ENCODE data around the gene MATN4.

Gene MATN4

DNA sequence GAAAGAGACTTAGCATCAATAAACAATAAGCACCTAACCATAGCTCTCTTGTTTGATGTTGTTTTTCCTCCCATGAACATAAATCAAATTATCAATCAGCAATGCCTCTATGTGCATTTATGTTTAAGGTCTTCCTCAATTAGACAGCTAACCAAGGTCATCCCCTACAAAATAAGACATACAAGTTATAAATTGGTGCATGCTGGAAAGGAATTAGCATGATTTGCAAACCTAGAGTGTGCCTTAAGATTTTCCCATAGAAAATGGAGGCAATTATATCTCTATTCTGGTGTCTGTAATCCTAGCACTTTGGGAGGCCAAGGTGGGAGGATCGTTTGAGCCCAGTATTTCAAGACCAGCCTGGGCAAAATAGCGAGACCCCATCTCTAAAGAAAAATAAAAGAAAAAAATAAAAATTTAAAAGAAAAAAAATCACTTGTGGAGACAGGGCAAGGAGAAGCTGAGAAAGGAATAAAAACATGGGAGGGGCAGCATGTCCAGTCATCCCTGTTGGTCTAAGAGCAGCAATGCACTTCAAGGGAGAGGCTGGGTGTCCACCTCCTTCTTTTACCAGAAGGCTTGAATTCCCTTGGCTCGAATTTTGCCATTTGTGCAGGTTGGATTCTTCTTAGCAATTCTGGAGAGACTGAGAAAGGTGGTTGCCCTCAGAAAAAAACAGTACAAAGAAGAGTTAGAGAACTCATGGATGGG lies 44.4 kb downstream of the MATN4 start:
- no peak overlapping the region for H3K27ac ChIP-seq (ENCODE audit: low read length)
- H3K4me3 ChIP-seq (ENCODE audit: low read length in 2 of 2), result no peak overlapping the region
- no peak overlapping the region for H3K9ac ChIP-seq (ENCODE audit: low read length in 2 of 2)
- peaks cover 0 to 6% of the 10 kb centered on the region in 2 donors for H3K27me3 ChIP-seq (ENCODE audit: control insufficient read depth in 1 of 2, insufficient read depth in 2 of 2, low read length in 2 of 2)
- no peaks in the 10 kb centered on the region for H3K4me1 ChIP-seq (ENCODE audit: control insufficient read depth, insufficient read depth, low read length)
- H3K36me3 ChIP-seq (ENCODE audit: control insufficient read depth in 2 of 2, insufficient read depth in 2 of 2, low read length in 2 of 2), result no peaks in the 10 kb centered on the region
- no peaks in the 10 kb centered on the region for H3K9me3 ChIP-seq (ENCODE audit: control insufficient read depth in 2 of 2, low read length in 2 of 2)

- Histone ChIP-seq H3K4me3 (ENCODE audit: low read length in 2 of 2) (no peak overlapping the region), H3K27ac (ENCODE audit: low read length) (no peak overlapping the region), H3K4me1 (ENCODE audit: control insufficient read depth, insufficient read depth, low read length) (peaks cover 5% of the 10 kb centered on the region)
Measured at GRCh38 chr20:45258664-45259063, 49.4 kb downstream of the MATN4 start.

GRCh38 chr20:45258259-45258658 lies 49.8 kb downstream of the MATN4 start:
- H3K9me3 ChIP-seq (ENCODE audit: control insufficient read depth in 2 of 2, low read length in 2 of 2), result no peaks in the 10 kb centered on the region
- H3K4me1 ChIP-seq (ENCODE audit: control insufficient read depth, insufficient read depth, low read length), result peaks cover 5% of the 10 kb centered on the region
- peaks cover 0 to 9% of the 10 kb centered on the region in 2 donors for H3K27me3 ChIP-seq (ENCODE audit: control insufficient read depth in 1 of 2, insufficient read depth in 2 of 2, low read length in 2 of 2)
- H3K9ac ChIP-seq (ENCODE audit: low read length in 2 of 2), result no peak overlapping the region
- H3K27ac ChIP-seq (ENCODE audit: low read length), result no peak overlapping the region
- no peak overlapping the region for H3K4me3 ChIP-seq (ENCODE audit: low read length in 2 of 2)
- no peaks in the 10 kb centered on the region for H3K36me3 ChIP-seq (ENCODE audit: control insufficient read depth in 2 of 2, insufficient read depth in 2 of 2, low read length in 2 of 2)

More at GRCh38 chr20:45258664-45259063, 49.4 kb downstream of the MATN4 start:
- Histone ChIP-seq H3K9ac (ENCODE audit: low read length in 2 of 2) (no peak overlapping the region), H3K9me3 (ENCODE audit: control insufficient read depth in 2 of 2, low read length in 2 of 2) (no peaks in the 10 kb centered on the region), H3K27me3 (ENCODE audit: control insufficient read depth in 1 of 2, insufficient read depth in 2 of 2, low read length in 2 of 2) (peaks cover 0 to 5% of the 10 kb centered on the region in 2 donors), H3K36me3 (ENCODE audit: control insufficient read depth in 2 of 2, insufficient read depth in 2 of 2, low read length in 2 of 2) (no peaks in the 10 kb centered on the region)

DNA sequence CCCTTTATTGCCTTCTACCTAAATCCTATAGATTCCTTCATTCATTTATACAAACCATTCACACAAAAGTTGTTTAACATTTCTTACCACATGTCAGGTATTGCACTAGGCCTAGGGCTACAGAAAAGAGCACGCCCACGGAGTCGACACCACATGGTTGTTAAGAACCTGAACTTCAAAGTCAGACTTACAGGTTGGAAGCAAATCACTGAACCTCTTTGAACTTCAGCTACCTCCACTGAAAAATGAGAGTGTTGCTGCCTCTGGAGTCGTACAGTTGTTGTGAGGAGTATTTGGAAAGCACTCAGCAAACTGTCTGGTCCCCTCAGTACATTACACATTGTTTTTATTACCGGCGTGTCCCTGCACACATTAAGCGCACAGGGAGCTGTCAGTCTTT lies 50.4 kb downstream of the MATN4 start:
- Histone ChIP-seq H3K27ac (ENCODE audit: low read length) (no peak overlapping the region), H3K4me3 (ENCODE audit: low read length in 2 of 2) (no peak overlapping the region), H3K27me3 (ENCODE audit: control insufficient read depth in 1 of 2, insufficient read depth in 2 of 2, low read length in 2 of 2) (peaks cover 0 to 9% of the 10 kb centered on the region in 2 donors), H3K9me3 (ENCODE audit: control insufficient read depth in 2 of 2, low read length in 2 of 2) (no peaks in the 10 kb centered on the region), H3K36me3 (ENCODE audit: control insufficient read depth in 2 of 2, insufficient read depth in 2 of 2, low read length in 2 of 2) (no peaks in the 10 kb centered on the region), H3K9ac (ENCODE audit: low read length in 2 of 2) (no peak overlapping the region), H3K4me1 (ENCODE audit: control insufficient read depth, insufficient read depth, low read length) (peaks cover 5% of the 10 kb centered on the region)

DNA sequence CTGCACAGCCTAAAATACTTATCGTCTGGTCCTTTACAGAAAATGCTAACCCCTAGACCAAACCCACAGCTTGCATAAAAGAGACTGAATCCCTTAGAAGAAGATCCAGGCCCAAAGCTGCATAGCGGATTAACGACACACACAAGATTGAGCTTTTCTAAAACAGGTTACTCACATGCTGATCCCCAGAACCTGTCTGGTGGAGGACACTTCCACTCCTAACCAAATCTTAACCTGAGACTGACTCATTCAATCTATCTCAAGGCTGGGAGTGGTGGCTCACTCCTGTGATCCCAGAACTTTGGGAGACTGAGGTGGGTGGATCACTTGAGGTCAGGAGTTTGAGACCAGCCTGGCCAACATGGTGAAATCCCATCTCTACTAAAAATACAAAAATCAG lies 50.9 kb downstream of the MATN4 start:
- Histone ChIP-seq H3K27ac (ENCODE audit: low read length) (no peak overlapping the region), H3K4me1 (ENCODE audit: control insufficient read depth, insufficient read depth, low read length) (peaks cover 5% of the 10 kb centered on the region), H3K9me3 (ENCODE audit: control insufficient read depth in 2 of 2, low read length in 2 of 2) (no peaks in the 10 kb centered on the region), H3K36me3 (ENCODE audit: control insufficient read depth in 2 of 2, insufficient read depth in 2 of 2, low read length in 2 of 2) (no peaks in the 10 kb centered on the region), H3K4me3 (ENCODE audit: low read length in 2 of 2) (no peak overlapping the region), H3K27me3 (ENCODE audit: control insufficient read depth in 1 of 2, insufficient read depth in 2 of 2, low read length in 2 of 2) (peaks cover 0 to 12% of the 10 kb centered on the region in 2 donors), H3K9ac (ENCODE audit: low read length in 2 of 2) (no peak overlapping the region)

DNA sequence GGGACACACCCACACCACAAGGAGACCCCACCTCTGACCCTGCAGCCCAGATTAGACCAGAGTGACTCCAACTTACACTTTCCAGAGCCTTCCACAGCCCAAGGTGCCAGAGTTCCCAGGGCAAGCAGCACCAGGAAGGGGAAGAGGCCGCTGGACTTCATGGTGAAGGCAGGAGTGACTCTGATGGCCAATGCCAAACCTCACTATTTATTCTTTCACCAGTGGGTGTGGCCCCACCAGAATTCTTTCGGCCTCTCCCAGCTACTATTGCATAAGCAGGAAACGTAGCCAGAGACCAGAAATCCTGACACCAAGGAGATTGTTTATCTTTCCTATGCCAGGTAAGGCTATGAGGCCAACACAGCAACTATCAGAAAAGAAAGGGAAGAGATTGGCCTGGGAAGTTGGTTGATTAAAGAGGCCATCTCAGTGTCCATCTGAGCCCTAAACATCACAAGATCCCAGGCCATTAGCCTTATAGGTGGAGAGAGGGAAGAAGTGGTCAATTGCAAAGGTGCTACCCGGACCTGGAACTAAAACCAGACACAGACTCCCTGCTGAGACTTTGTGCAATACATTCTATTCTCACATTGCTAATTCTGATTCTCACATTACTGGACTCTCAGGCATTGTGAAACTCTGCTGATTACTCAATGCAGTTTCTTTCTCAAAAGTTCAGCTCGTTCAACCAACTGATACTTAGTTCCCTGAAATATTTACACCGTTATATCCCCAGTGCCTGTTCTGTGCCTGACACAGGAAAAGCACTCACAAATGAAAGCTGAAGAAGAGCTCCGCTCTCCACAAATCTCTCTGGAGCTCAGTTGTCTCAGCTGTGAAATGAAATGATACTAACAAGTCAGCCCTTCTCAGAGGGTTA lies 53.5 kb downstream of the MATN4 start, which contains the start of gene SLPI:
TSS of gene SLPI (minus strand) at position 182 of the 880 bp plus-strand sequence. CDS start at position 161, 21 bp downstream.
- Histone ChIP-seq H3K36me3 (ENCODE audit: control insufficient read depth in 2 of 2, insufficient read depth in 2 of 2, low read length in 2 of 2) (no peaks in the 10 kb centered on the region), H3K4me1 (ENCODE audit: control insufficient read depth, insufficient read depth, low read length) (peaks cover 5% of the 10 kb centered on the region), H3K27me3 (ENCODE audit: control insufficient read depth in 1 of 2, insufficient read depth in 2 of 2, low read length in 2 of 2) (peaks cover 0 to 10% of the 10 kb centered on the region in 2 donors), H3K4me3 (ENCODE audit: low read length in 2 of 2) (peak within 1 kb of the TSS in 1 of 2 donors; percentile 40), H3K9ac (ENCODE audit: low read length in 2 of 2) (no peak within 1 kb of the TSS), H3K27ac (ENCODE audit: low read length) (no peak within 1 kb of the TSS), H3K9me3 (ENCODE audit: control insufficient read depth in 2 of 2, low read length in 2 of 2) (no peaks in the 10 kb centered on the region)

GRCh38 chr20:45253261-45253660 lies 54.8 kb downstream of the MATN4 start:
- H3K27ac ChIP-seq (ENCODE audit: low read length), result no peak overlapping the region
- H3K4me1 ChIP-seq (ENCODE audit: control insufficient read depth, insufficient read depth, low read length), result peaks cover 5% of the 10 kb centered on the region
- no peaks in the 10 kb centered on the region for H3K9me3 ChIP-seq (ENCODE audit: control insufficient read depth in 2 of 2, low read length in 2 of 2)
- no peak overlapping the region for H3K4me3 ChIP-seq (ENCODE audit: low read length in 2 of 2)
- H3K36me3 ChIP-seq (ENCODE audit: control insufficient read depth in 2 of 2, insufficient read depth in 2 of 2, low read length in 2 of 2), result no peaks in the 10 kb centered on the region
- no peak overlapping the region for H3K9ac ChIP-seq (ENCODE audit: low read length in 2 of 2)
- H3K27me3 ChIP-seq (ENCODE audit: control insufficient read depth in 1 of 2, insufficient read depth in 2 of 2, low read length in 2 of 2), result peaks cover 0 to 9% of the 10 kb centered on the region in 2 donors

DNA sequence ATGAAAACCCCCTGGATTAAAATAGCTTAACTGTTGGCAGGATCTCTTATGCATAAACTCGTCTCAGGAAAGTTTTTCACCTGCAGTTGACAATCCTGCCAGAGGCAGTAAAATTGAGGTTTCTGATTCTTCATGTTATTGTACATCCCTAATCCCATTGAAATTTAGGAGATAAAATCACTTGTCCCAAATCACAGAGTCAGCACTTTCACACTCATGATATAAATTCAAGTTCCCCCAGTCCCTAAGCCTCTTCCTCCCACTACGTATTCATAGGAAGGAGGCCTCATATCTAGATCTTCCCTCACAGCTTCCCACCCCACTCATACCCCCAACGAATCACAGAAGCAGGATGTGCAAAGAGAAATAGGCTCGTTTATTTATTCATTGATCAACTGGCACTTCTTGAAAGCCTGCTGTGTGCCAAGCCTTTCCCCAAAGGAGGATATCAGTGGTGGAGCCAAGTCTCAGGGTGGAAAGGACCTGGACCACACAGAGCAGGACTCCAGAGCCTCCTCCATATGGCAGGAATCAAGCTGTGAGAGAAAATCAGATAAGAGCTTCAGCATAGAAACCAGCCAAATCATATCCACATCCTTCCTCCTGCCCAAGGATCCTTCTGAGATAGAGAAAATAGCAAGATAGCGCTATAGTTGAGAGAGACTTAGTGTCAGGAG lies 56.1 kb downstream of the MATN4 start:
- no peak overlapping the region for H3K4me3 ChIP-seq (ENCODE audit: low read length in 2 of 2)
- H3K27ac ChIP-seq (ENCODE audit: low read length), result no peak overlapping the region
- H3K4me1 ChIP-seq (ENCODE audit: control insufficient read depth, insufficient read depth, low read length), result peaks cover 5% of the 10 kb centered on the region
- no peaks in the 10 kb centered on the region for H3K9me3 ChIP-seq (ENCODE audit: control insufficient read depth in 2 of 2, low read length in 2 of 2)
- peaks cover 0 to 9% of the 10 kb centered on the region in 2 donors for H3K27me3 ChIP-seq (ENCODE audit: control insufficient read depth in 1 of 2, insufficient read depth in 2 of 2, low read length in 2 of 2)
- no peak overlapping the region for H3K9ac ChIP-seq (ENCODE audit: low read length in 2 of 2)
- no peaks in the 10 kb centered on the region for H3K36me3 ChIP-seq (ENCODE audit: control insufficient read depth in 2 of 2, insufficient read depth in 2 of 2, low read length in 2 of 2)

DNA sequence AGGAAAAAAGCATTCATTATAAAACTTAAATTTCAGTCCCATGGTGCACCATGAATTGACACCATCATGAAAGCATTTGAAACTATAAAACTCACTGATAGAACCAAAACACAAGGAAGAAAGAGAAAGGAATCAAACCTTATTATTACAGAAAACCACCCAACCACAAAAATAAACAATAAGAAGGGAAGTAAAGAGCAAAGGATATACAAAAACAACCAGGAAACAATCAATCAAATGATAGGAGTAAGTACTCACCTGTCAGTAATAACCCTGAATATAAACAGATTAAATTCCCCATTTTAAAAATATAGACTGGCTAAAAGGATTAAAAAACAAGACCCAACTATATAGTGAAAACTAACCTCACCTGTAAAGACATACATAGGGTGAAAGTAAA lies 59.5 kb downstream of the MATN4 start:
- Histone ChIP-seq H3K27me3 (ENCODE audit: control insufficient read depth in 1 of 2, insufficient read depth in 2 of 2, low read length in 2 of 2) (peaks cover 3 to 7% of the 10 kb centered on the region in 2 donors), H3K4me1 (ENCODE audit: control insufficient read depth, insufficient read depth, low read length) (no peaks in the 10 kb centered on the region), H3K27ac (ENCODE audit: low read length) (no peak overlapping the region), H3K36me3 (ENCODE audit: control insufficient read depth in 2 of 2, insufficient read depth in 2 of 2, low read length in 2 of 2) (no peaks in the 10 kb centered on the region), H3K9ac (ENCODE audit: low read length in 2 of 2) (no peak overlapping the region), H3K9me3 (ENCODE audit: control insufficient read depth in 2 of 2, low read length in 2 of 2) (no peaks in the 10 kb centered on the region), H3K4me3 (ENCODE audit: low read length in 2 of 2) (no peak overlapping the region)

DNA sequence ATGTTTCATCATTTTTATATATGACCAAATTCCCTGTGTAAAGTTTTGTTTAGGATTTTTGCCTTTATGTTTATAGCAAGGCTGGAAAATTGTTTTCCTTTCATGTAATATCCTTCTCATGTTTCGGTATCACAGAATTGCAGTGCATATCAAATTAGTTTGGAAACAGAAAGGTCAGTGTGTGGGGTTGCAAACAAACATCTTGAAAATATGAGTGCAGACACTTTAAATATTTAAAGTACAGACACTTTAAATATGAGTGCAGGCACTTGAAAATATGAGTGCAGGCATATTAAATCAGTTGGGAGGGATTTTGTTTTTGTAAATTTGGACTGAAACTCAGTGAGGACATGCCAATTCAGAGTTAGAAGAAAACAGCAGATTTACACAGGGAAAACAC lies 60.2 kb downstream of the MATN4 start:
- Histone ChIP-seq H3K27me3 (ENCODE audit: control insufficient read depth in 1 of 2, insufficient read depth in 2 of 2, low read length in 2 of 2) (peaks cover 3 to 4% of the 10 kb centered on the region in 2 donors), H3K4me1 (ENCODE audit: control insufficient read depth, insufficient read depth, low read length) (no peaks in the 10 kb centered on the region), H3K9me3 (ENCODE audit: control insufficient read depth in 2 of 2, low read length in 2 of 2) (no peaks in the 10 kb centered on the region), H3K9ac (ENCODE audit: low read length in 2 of 2) (no peak overlapping the region), H3K36me3 (ENCODE audit: control insufficient read depth in 2 of 2, insufficient read depth in 2 of 2, low read length in 2 of 2) (no peaks in the 10 kb centered on the region), H3K27ac (ENCODE audit: low read length) (no peak overlapping the region), H3K4me3 (ENCODE audit: low read length in 2 of 2) (no peak overlapping the region)
